ENCODE results near the gene MRPL28.
"Not testable (repeated sequence)": the region's sequence is repeated elsewhere in the genome, so short reads cannot be mapped to it uniquely, and the experiment has no call there.

MRPL28 gene

DNA sequence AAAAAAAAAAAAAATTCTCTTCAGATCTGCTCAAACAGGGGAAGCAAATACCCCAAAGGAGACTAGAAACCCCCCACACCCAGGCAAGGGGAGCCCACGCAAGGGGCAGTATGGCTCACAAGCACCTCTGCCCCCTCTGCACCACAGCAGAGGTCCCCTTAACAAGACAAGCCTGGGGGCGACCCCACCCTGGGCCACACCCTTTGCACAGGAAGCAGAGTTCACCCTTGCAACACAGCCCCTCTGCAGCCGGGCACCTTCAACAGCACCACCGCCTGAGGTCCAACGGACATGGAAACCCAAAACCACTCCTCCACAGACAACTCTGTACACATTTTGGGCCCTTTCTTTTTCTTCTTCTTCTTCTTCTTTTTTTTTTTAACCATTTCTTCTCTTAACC is 30.7 kb downstream of the MRPL28 start:
- DNase-seq (ENCODE audit: low read depth) = no peak

DNA sequence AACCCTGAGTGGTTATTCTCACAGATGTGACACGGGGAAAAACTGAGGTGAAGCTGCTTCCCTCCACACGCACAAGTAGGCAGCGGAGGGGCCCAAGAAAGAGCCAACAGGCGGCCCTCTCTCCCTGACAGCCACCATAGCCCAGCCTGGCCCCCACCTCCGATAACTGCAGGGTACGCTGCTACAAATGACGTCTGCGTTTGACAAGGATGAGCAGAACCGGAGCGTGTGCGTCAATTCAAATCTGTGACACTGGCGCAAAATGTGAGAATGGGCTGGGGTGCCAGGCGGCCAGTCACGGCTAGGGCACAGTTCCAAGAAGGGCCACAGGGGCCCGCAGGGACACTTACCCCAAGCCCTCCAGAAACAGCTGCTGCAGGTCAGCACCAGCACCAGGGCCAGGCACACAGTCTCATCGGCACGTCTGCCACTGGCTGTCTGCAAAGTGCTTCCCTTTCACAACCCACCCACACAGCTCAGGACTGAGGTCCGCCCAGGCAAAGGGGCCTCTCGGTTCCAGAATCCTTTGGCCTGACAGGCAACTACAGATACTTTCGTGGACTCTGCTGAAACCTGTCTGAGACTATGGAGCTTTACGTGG is 32.3 kb downstream of the MRPL28 start:
- DNase-seq (ENCODE audit: low read depth) = no peak

DNA sequence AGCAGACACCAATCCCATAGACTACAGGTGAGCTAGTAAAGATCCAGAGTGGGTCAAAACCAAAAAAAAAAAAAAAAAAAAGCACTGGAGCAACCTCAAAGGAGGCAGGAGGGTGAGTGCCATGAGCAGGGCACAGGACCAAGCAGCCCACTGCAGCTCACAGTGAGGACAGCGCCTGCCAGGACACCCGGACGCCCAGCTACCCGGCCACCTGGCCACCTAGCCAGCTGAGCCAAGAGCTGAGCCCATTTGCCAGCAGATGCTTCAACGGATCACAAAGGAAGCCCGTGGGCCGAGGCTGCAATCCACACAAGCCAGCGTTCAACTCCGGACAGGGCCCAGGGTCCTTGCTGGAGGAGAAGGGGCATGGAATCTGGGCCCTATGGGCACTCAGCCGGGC is 32.9 kb downstream of the MRPL28 start:
- DNase-seq (ENCODE audit: low read depth) = no peak

DNA sequence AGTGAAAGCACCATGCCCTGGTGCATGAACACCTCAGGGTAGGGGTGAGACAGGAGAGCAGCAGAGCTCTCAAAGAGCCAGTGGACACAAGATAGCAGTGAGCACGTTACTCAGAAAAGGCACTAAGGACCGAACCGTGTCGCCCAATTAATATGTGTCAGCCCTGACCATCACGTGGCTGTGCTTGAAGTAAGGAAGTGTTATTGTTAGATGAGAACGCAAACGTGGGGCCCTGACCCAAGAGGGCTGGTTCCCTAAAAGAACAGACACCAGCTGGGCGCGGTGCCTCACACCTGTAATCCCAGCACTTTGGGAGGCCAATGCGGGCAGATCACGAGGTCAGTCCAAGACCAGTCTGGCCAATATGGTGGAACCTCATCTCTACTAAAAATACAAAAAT is 34.1 kb downstream of the MRPL28 start:
- no peak for DNase-seq (ENCODE audit: low read depth)

DNA sequence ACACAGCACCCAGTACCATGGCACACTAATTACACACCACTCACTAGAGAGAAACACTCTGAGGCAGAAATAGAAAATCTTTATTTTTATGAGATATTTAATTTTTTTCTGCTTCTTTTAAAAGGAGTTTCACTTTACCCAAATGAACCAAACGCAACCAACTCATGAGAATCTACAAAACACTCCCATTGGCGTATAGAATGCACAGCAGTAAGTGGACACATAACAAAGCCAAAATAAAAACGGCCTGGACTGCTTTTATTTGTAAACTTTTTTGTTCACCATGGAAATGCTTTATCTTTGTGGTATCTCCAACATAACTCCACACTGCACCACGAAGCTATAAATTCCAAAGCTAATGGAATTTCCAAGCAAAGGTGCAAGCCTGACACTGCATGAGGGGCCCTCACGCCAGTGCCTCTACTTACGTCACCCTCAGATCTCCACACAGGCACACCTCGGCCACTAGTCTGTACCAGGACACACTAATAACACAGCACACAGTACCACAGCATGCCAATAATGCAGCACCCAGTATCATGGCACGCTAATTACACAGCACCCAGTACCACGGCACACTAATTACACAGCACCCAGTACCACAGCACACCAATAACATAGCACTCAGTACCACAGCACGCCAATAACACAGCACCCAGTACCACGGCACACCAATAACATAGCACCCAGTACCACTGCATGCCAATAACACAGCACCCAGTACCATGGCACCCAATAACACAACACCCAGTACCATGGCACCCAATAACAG is 35.3 kb downstream of the MRPL28 start:
- not testable (repeated sequence) for DNase-seq (ENCODE audit: low read depth)

DNA sequence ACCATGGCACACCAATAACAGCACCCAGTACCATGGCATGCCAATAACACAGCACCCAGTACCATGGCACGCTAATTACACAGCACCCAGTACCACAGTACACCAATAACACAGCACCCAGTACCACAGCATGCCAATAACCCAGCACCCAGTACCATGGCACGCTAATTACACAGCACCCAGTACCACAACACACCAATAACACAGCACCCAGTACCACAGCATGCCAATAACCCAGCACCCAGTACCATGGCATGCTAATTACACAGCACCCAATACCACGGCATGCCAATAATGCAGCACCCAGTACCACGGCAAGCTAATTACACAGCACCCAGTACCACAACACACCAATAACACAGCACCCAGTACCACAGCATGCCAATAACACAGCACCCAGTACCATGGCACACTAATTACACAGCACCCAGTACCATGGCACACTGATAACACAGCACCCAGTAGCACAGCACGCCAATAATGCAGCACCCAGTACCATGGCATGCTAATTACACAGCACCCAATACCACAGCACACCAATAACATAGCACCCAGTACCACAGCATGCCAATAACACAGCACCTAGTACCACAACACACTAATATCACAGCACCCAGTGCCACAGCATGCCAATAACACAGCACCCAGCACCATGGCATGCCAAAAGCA is 36.0 kb downstream of the MRPL28 start:
- DNase-seq (ENCODE audit: low read depth) = not testable (repeated sequence)

DNA sequence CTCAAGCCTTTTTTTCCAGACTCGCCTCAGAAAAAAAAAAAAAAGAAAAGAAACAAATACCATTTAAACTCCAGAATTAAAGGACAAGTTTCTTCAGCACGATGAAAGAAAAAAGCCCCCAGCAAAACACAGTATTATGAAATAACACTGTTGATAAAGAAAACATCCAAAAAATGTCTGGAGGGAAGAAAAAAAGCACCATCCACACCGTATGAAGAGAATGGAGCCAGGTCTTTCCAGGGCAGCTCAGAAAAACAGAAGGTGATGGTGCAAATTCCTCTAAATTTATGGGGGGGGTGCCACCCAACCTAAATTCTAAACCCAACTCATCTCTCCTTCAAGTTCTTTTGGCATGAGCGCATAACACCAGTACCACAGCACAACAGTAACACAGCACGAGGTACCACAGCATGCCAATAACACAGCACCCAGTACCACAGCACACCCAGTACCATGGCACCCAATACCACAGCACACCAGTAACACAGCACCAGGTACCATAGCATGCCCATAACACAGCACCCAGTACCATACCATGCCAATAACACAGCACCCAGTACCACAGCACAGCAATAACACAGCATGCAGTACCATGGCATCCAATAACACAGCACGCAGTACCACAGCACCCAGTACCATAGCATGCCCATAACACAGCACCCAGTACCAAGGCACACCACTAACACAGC is 36.8 kb downstream of the MRPL28 start:
- DNase-seq (ENCODE audit: low read depth) = no peak

DNA sequence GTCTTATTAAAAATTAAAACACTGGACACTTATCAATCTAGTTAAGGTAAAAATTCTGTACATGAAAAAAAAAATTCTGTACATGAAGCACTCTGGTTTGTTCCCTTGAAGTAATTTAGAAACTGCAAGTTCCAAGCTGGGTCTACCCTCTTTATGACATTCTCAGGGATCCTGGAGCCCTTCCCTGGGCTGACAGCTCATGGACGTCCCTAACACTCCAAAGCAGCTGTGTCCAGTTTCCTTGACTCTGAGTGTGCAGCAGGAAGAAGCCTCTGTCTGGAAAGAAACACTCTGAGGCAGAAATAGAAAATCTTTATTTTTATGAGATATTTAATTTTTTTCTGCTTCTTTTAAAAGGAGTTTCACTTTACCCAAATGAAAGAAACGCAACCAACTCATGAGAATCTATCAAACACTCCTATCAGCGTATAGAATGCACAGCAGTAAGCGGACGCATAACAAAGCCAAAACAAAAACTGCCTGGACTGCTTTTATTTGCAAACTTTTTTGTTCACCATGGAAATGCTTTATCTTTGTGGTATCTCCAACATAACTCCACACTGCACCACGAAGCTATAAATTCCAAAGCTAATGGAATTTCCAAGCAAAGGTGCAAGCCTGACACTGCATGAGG is 39.0 kb downstream of the MRPL28 start:
- not testable (repeated sequence) for DNase-seq (ENCODE audit: low read depth)

DNA sequence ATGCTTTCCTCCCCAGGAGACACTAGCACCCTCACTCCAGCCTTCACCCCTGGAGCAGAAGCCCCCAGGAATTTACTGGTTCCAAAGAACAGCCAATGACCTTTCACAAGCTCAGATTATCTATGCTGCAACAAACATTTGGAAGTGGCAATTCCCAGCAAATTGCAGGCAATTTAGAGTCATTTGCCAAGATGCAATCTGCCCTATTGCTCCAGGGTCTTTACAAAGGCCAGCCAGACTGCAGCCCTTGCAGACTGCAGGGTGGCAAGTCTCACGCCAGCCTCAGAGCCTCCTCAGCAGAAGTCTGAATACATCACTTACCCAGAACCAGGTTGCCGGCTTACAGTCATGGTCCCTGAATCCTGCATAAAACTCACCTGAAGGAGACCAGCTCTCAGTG is 39.6 kb downstream of the MRPL28 start:
- DNase-seq (ENCODE audit: low read depth) = no peak

DNA sequence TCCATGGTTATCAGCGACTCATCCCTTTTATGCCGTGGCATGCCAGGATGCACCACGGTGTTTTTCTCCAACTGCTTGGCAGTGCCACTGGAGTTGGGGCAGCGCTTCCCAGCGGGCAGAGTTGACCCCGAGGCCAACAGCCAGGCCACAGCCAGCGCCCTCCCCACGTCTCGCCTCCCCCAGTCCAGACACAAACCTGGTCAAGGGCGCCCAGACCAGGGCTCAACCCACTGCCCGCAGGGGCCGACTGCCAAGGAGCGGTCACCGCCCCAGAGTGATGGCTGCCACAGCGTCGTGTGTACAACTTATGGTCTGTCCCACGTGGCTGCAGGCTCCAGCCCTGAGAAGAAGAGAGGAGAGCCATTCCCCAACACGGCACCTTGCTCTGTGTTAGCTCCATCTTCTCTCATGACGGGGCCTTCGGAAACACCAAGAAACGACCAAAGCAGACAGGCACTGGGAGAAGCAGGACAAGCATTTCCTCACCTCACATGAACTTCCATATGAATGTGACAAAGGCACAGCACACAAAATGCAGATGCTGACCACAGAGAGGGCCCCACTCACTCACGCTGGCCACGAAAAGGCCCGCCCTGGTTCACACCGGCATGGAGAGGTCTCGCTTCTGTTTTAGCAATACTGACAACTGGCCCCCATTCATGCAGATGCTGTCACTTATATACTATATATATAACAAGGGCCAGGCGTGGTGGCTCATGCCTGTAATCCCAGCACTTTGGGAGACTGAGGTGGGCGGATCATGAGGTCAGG is 44.8 kb downstream of the MRPL28 start:
- no peak for DNase-seq (ENCODE audit: low read depth)

DNA sequence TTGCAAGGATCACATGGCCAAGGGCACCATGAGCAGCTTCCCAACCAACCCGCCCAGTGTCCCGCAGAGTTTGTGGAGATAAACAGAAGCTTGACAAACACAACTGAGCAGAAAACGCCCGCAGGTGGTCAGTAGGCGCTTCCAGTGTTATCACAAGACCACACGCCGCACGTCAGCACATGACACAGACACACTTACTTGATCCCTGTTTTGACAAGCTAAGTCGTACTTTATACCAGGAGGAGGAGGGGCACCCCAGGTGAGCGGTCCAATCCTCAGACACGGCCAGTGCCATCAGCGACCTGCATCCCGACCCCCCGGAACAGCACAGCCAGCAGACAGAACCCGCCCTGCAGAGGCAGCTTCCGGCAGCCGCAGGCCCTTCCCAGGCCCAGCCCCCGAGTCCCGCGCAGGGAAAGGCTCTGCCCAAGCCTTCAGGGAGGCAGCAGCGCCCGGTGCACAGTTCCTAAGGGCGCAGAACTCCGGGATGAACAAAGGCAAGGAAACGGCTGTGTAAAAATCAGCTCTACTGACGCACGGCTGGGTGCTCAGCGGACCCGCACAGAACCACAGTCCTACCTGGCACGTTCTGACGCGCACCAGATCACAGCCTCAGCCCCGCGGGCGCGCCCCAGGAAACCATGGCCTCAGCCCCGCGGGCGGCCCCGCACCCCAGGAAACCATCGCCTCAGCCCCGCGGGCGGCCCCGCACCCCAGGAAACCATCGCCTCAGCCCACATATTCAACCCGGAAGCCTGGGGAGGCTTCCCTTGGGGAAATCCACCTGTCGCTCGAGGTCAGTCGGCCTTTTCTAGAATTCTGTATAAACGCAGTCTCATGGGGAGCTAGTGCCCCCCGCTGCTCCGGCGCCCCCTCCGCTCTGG is 45.6 kb downstream of the MRPL28 start:
- DNase-seq (ENCODE audit: low read depth) = peak; percentile 27

DNA sequence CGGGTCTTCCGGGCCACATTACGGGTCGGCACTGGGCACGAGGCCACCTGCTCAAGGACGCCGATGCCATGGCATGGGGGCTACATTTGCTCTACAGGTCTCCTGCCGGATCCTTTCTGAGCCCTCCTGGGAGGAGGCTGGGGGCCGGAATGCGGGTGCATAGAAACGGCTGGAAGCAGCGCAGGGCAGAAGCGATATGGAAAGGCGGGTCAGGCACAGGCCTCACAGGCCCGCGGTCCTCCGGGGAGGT is 46.2 kb downstream of the MRPL28 start:
- no peak for DNase-seq (ENCODE audit: low read depth)

DNA sequence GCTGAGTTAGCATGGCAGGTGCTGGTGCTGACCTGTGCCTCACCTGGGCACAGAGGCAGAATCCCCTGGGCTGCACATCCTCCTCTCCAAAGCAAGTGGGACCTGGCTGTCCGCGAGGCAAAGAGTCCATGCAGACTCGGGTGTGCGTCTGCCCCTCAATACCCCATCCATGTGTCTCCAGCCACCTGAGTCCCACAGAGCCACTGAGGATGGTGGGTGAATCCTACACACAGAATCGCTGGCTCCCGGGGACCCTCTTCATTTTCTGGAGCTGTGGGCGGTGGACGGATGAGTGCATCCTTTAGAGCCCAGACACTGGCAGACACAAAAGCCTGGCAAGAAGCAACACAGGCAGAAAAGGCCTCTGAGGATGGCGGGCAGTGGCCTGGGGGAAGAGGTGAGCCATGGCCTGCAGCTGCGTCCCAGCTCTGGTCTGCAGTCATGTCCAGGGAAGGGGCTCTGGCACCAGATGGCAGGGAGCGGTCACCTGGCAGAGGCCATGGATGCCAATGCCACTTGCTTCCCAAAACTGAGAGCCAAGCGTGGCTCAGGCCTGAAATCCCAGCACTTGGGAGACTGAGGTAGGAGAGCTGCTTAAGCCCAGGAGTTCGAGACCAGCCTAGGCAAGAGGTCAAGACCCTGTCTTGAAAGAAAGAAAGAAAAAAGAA is 47.7 kb downstream of the MRPL28 start:
- no peak for DNase-seq (ENCODE audit: low read depth)

DNA sequence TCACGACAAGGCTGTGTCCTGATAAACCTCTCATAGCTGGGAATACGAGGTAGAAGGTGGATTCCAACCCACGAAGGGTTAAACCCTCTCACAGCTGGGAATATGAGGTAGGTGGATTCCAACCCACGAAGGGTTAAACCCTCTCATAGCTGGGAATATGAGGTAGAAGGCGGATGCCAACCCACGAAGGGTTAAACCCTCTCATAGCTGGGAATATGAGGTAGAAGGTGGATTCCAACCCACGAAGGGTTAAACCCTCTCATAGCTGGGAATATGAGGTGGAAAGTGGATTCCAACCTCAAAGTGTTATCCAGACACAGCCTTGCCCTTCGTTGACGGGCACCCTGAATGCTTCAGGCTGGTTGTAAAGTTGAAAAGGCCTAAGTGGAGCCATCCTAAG is 48.8 kb downstream of the MRPL28 start:
- DNase-seq (ENCODE audit: low read depth) = no peak

DNA sequence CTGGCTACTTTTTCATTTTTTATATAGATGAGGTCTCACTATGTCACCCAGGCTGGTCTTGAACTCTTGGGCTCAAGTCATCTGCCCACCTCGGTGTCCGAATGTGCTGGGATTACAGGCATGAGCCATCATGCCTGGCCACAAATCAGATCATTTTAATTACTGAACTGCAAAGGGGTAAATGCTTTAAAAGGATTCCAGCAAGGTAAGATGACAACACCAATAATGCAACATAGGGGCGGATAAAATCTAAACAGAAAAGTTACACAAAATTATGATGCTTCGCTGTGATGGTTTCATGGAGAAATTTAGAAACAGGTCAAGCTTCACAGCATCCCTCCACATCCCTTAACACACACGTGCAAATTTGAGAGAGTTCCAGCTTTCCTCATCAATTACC is 50.1 kb downstream of the MRPL28 start:
- DNase-seq (ENCODE audit: low read depth) = no peak

DNA sequence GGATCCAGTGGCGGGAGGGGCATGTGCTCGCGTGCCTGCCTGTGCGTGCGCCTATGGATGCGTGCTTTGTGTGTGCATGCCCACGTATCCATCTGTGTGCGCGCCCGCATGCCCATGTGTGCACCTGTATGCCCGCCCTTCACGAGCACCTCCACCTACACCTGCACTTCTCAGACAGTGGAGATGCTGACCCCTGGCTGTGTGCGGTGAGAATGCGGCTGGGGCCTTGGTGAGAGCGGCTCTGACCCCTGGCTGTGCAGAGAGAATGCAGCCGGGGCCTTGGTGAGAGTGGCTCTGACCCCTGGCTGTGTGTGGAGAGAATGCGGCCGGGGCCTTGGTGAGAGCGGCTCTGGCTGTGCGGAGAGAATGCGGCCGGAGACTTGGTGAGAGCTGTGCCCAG is 51.7 kb downstream of the MRPL28 start:
- no peak for DNase-seq (ENCODE audit: low read depth)

DNA sequence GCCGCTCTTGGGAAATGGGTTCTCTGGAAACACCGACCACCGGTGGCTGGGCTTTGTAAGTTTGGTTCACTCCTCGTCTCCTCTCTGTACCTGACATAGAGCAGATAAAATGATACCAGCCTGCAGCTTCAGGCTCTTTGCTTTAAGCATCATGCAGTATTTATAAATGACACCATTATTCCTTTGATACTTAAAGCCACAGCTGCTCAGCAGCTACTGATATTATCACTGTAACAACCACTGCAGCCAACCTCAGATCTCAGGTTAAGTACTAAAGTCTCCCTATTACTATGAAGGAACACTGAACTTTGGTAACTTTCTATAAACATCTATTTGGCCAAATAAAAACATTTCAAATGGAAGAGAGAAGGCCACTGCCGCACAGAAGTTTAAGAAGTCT is 52.8 kb downstream of the MRPL28 start:
- no peak for DNase-seq (ENCODE audit: low read depth)
